WTC11 (cell line): ENCODE results near the gene NFIA. TPM values are rescaled to one million over a fixed set of nuclear protein-coding genes. Genes with fewer than 3 reads are reported as not detected.

Experiments used
- ATAC-seq: fragments of 200-7000 bp; cut with Tn5 transposase; 2 replicates; pipeline ENCODE4 v1.10.0; 2021; ENCODE audit warnings: mild to moderate bottlenecking, moderate library complexity
- CTCF ChIA-PET: fragments of 300-600 bp; sonication (Branson Sonifier 250); formaldehyde crosslinking; loops from one replicate; lab custom pipeline; 2021; ENCODE audit warnings: antibody characterized with exemption; lab: Charles Lee
- POLR2A ChIA-PET: fragments of 350-600 bp; sonication (Branson Sonifier 250); formaldehyde crosslinking; loops from one replicate; lab custom pipeline; 2021; ENCODE audit warnings: antibody characterized with exemption; lab: Charles Lee
- DNase-seq: peaks from one replicate; pipeline ENCODE4 v3.0.0; 2021; ENCODE audit warnings: low spot score
- H3K27ac Mint-ChIP-seq: 2 replicates; pipeline ENCODE4 v1.8.0; 2021; ENCODE audit warnings: mixed read lengths
- H3K27me3 Mint-ChIP-seq: 2 replicates; pipeline ENCODE4 v1.8.0; 2021; ENCODE audit warnings: low read depth, mild to moderate bottlenecking, moderate library complexity, mixed read lengths
- H3K36me3 Mint-ChIP-seq: 2 replicates; pipeline ENCODE4 v1.8.0; 2021; ENCODE audit warnings: mixed read lengths
- H3K4me1 Mint-ChIP-seq: 2 replicates; pipeline ENCODE4 v1.8.0; 2022; ENCODE audit warnings: mixed read lengths
- H3K4me3 Mint-ChIP-seq: 2 replicates; pipeline ENCODE4 v1.8.0; 2021; ENCODE audit warnings: mild to moderate bottlenecking, moderate library complexity, mixed read lengths
- H3K9me3 Mint-ChIP-seq: 2 replicates; pipeline ENCODE4 v1.8.0; 2021; ENCODE audit warnings: mixed read lengths
- HMGA2 ChIP-seq: fragments of 250-450 bp; sonication (Bioruptor Pico); IDR thresholded peaks from 2 replicates; pipeline ENCODE4 v1.4.0; 2021; ENCODE audit warnings: mild to moderate bottlenecking, moderate library complexity
- NR2C2 ChIP-seq: sonication (generic); formaldehyde crosslinking; IDR thresholded peaks from 2 replicates; pipeline ENCODE4 v1.8.0; 2022; ENCODE audit warnings: mild to moderate bottlenecking, missing genetic modification reagents
- TP53 ChIP-seq: sonication (generic); formaldehyde crosslinking; IDR thresholded peaks from 2 replicates; pipeline ENCODE4 v1.8.1; 2023; ENCODE audit warnings: mild to moderate bottlenecking, missing genetic modification reagents
- total RNA-seq: library from RNA; stranded (reverse); gene quantifications from 3 replicates; pipeline ENCODE4 v1.2.3, GENCODE V29; 2021
- TF ChIP-seq, protein P1 (sequence below): sonication (generic); formaldehyde crosslinking; IDR thresholded peaks from 2 replicates; pipeline ENCODE4 v1.8.1; 2023; ENCODE audit warnings: mild to moderate bottlenecking, missing genetic modification reagents, moderate library complexity
- TF ChIP-seq, protein P2 (sequence below): sonication (generic); formaldehyde crosslinking; IDR thresholded peaks from 2 replicates; pipeline ENCODE4 v1.8.0; 2022; ENCODE audit warnings: mild to moderate bottlenecking, missing genetic modification reagents
- TF ChIP-seq, protein P3 (sequence below): sonication (generic); formaldehyde crosslinking; IDR thresholded peaks from 2 replicates; pipeline ENCODE4 v1.8.0; 2023; ENCODE audit warnings: missing genetic modification reagents, mild to moderate bottlenecking, borderline replicate concordance
- TF ChIP-seq, protein P4 (sequence below): sonication (generic); formaldehyde crosslinking; IDR thresholded peaks from 2 replicates; pipeline ENCODE4 v1.8.0; 2022; ENCODE audit warnings: missing genetic modification reagents
- TF ChIP-seq, protein P5 (sequence below): sonication (generic); formaldehyde crosslinking; conservative IDR thresholded peaks from 2 replicates; pipeline ENCODE4 v1.8.1; 2022; ENCODE audit warnings: mild to moderate bottlenecking, missing genetic modification reagents

The NFIA gene
- total RNA-seq, 1 experiment from 2014 or later: 16.7 TPM

DNA sequence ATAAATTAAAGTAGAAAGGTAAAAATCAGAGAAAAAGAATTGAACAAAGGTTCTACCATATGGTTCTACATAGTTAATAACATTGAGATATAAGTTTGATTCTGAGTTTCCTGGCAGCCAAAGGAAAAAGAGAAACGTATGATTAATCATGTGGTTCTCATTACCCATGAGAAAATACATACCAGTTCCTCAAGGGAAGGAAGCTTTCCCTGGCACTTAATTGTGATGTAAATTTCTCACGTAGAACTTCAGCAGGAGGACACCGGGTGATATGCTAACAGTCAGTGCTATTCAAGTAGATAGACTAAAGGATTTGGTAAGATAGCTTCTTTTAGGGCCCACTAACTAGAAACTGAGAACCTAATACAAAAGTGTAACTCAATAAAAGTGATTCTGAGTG lies 218.5 kb downstream of the NFIA start:
- DNase-seq (no peak), ATAC-seq (peak; percentile 84)
- Mint-ChIP-seq H3K4me3 (0 out of 2 replicates have a peak overlapping the region, but pooled peaks have one; percentile 8), H3K4me1 (peaks cover 67% of the 10 kb centered on the region), H3K9me3 (peaks cover 9% of the 10 kb centered on the region; the same call in 1 of the 2 replicates), H3K36me3 (peaks cover 8% of the 10 kb centered on the region), H3K27ac (peak overlapping the region; percentile 94), H3K27me3 (no peaks in the 10 kb centered on the region)
- CTCF ChIA-PET: interaction anchor here (0.9 to 2.9 kb wide), 5 partner anchors 16 to 288 kb away, joined by 3 to 8 read pairs (median 5); no protein-coding TSS in a partner anchor
- TF ChIP-seq, protein P1, sequence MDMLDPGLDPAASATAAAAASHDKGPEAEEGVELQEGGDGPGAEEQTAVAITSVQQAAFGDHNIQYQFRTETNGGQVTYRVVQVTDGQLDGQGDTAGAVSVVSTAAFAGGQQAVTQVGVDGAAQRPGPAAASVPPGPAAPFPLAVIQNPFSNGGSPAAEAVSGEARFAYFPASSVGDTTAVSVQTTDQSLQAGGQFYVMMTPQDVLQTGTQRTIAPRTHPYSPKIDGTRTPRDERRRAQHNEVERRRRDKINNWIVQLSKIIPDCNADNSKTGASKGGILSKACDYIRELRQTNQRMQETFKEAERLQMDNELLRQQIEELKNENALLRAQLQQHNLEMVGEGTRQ: peak; percentile 59
- TF ChIP-seq HMGA2 (CRISPR knock-in tag): no peak
- TF ChIP-seq, protein P2, sequence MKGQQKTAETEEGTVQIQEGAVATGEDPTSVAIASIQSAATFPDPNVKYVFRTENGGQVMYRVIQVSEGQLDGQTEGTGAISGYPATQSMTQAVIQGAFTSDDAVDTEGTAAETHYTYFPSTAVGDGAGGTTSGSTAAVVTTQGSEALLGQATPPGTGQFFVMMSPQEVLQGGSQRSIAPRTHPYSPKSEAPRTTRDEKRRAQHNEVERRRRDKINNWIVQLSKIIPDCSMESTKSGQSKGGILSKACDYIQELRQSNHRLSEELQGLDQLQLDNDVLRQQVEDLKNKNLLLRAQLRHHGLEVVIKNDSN (CRISPR knock-in tag): peak; percentile 23; the same call in 1 of the 2 replicates
- POLR2A ChIA-PET: no interaction called here

DNA sequence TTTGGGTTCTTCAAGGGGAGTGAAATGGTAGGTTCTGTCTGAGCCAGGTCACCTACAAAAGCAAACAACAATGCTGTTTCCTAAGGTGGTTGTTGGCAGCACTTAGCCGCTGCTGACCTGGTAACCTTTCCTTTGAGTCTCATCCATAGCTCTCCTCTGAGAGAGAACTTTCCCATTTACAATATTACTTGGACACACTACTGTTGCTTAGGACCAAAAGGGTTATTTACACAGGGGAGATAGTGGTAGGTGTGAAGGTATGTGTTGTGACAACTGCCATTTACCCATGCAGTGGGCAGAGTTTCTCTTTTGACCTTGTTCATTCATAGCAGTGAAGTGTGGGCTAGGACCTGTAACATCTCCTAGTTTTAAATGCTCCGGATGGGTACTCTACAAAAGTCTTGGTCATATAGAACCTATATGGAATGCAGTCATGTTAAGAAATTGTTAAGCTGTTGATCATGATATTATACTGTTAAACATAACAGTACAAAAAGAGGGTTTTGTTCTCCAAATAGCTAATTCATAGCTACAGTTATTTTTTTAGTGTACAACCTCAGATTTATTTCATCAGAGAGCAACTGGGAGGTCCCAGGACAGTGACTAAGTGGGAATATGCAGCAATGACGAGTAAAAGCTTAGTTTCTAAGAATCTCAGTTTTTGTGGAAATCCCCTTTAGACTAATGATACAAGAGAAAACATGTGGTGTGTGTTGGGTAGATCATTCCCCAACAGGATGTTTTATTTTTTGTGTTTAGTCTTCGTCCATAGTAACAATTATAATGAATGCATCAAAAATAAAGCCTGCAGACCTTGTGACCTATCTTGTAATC lies 219.7 kb downstream of the NFIA start:
- Mint-ChIP-seq H3K27ac (peak overlapping the region; percentile 90), H3K4me3 (peak overlapping the region; percentile 26; the same call in 1 of the 2 replicates), H3K4me1 (peaks cover 62% of the 10 kb centered on the region), H3K9me3 (peaks cover 9% of the 10 kb centered on the region; the same call in 1 of the 2 replicates), H3K27me3 (no peaks in the 10 kb centered on the region), H3K36me3 (peaks cover 10% of the 10 kb centered on the region)
- DNase-seq: no peak
- CTCF ChIA-PET: interaction anchor here (1.3 to 2.9 kb wide), 3 partner anchors 35 to 259 kb away, joined by 5 to 8 read pairs (median 5); no protein-coding TSS in a partner anchor
- TF ChIP-seq, protein P3, sequence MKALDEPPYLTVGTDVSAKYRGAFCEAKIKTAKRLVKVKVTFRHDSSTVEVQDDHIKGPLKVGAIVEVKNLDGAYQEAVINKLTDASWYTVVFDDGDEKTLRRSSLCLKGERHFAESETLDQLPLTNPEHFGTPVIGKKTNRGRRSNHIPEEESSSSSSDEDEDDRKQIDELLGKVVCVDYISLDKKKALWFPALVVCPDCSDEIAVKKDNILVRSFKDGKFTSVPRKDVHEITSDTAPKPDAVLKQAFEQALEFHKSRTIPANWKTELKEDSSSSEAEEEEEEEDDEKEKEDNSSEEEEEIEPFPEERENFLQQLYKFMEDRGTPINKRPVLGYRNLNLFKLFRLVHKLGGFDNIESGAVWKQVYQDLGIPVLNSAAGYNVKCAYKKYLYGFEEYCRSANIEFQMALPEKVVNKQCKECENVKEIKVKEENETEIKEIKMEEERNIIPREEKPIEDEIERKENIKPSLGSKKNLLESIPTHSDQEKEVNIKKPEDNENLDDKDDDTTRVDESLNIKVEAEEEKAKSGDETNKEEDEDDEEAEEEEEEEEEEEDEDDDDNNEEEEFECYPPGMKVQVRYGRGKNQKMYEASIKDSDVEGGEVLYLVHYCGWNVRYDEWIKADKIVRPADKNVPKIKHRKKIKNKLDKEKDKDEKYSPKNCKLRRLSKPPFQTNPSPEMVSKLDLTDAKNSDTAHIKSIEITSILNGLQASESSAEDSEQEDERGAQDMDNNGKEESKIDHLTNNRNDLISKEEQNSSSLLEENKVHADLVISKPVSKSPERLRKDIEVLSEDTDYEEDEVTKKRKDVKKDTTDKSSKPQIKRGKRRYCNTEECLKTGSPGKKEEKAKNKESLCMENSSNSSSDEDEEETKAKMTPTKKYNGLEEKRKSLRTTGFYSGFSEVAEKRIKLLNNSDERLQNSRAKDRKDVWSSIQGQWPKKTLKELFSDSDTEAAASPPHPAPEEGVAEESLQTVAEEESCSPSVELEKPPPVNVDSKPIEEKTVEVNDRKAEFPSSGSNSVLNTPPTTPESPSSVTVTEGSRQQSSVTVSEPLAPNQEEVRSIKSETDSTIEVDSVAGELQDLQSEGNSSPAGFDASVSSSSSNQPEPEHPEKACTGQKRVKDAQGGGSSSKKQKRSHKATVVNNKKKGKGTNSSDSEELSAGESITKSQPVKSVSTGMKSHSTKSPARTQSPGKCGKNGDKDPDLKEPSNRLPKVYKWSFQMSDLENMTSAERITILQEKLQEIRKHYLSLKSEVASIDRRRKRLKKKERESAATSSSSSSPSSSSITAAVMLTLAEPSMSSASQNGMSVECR (CRISPR knock-in tag): no peak
- TF ChIP-seq, protein P4, sequence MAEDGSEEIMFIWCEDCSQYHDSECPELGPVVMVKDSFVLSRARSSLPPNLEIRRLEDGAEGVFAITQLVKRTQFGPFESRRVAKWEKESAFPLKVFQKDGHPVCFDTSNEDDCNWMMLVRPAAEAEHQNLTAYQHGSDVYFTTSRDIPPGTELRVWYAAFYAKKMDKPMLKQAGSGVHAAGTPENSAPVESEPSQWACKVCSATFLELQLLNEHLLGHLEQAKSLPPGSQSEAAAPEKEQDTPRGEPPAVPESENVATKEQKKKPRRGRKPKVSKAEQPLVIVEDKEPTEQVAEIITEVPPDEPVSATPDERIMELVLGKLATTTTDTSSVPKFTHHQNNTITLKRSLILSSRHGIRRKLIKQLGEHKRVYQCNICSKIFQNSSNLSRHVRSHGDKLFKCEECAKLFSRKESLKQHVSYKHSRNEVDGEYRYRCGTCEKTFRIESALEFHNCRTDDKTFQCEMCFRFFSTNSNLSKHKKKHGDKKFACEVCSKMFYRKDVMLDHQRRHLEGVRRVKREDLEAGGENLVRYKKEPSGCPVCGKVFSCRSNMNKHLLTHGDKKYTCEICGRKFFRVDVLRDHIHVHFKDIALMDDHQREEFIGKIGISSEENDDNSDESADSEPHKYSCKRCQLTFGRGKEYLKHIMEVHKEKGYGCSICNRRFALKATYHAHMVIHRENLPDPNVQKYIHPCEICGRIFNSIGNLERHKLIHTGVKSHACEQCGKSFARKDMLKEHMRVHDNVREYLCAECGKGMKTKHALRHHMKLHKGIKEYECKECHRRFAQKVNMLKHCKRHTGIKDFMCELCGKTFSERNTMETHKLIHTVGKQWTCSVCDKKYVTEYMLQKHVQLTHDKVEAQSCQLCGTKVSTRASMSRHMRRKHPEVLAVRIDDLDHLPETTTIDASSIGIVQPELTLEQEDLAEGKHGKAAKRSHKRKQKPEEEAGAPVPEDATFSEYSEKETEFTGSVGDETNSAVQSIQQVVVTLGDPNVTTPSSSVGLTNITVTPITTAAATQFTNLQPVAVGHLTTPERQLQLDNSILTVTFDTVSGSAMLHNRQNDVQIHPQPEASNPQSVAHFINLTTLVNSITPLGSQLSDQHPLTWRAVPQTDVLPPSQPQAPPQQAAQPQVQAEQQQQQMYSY (CRISPR knock-in tag): no peak
- TF ChIP-seq, protein P5, sequence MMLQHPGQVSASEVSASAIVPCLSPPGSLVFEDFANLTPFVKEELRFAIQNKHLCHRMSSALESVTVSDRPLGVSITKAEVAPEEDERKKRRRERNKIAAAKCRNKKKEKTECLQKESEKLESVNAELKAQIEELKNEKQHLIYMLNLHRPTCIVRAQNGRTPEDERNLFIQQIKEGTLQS: no peak
- no peak for TF ChIP-seq TP53 (CRISPR knock-in tag)
- no peak for TF ChIP-seq NR2C2 (CRISPR knock-in tag)
- ATAC-seq: no peak
- POLR2A ChIA-PET: no interaction called here
